Tibial artery (tissue), 4 donors: ENCODE results near the gene RAD17.
"Not testable (repeated sequence)": the region's sequence is repeated elsewhere in the genome, so short reads cannot be mapped to it uniquely, and the experiment has no call there.

Experiments used
- DNase-seq, 2 donors: peaks; one replicate each; pipeline ENCODE4 v3.0.0-alpha.2; 2019
- H3K27ac ChIP-seq, 2 donors: fragments of 200-600 bp; sonication (generic) in 1 of 2; 1 replicate in 1 of 2; 2 replicates in 1 of 2; pipeline ENCODE4 v1.5.1; 2018 to 2019; ENCODE audit warnings: mild to moderate bottlenecking in 1 of 2
- H3K27me3 ChIP-seq, 2 donors: fragments of 200-600 bp; sonication (generic) in 1 of 2; one replicate each; pipeline versions ENCODE4 v1.5.1 to v1.6.0; 2016 to 2019
- H3K36me3 ChIP-seq, 3 donors: fragments of 200-600 bp; sonication (generic) in 2 of 3; one replicate each; pipeline ENCODE4 v1.5.1; 2016 to 2019; ENCODE audit warnings: mild to moderate bottlenecking in 2 of 3
- H3K4me1 ChIP-seq, 4 donors: fragments of 200-600 bp; sonication (generic) in 2 of 4; 1 replicate in 3 of 4; 2 replicates in 1 of 4; pipeline ENCODE4 v1.5.1; 2016 to 2019
- H3K4me3 ChIP-seq, 2 donors: fragments of 200-600 bp; sonication (generic) in 1 of 2; 1 replicate in 1 of 2; 2 replicates in 1 of 2; pipeline ENCODE4 v1.5.1; 2018 to 2019; ENCODE audit warnings: mild to moderate bottlenecking in 2 of 2
- H3K9me3 ChIP-seq, 3 donors: fragments of 200-600 bp; sonication (generic) in 1 of 3; one replicate each; pipeline ENCODE4 v1.5.1; 2016 to 2019
- CTCF ChIP-seq, 2 experiments: fragments of 200-600 bp in 1 of 2; fragments of 450-650 bp in 1 of 2; IDR thresholded peaks; one replicate each; pipeline ENCODE4 v1.5.1; 2017 to 2019; ENCODE audit warnings: antibody characterized with exemption in 2 of 2, mild to moderate bottlenecking in 1 of 2, moderate library complexity in 1 of 2
- intact Hi-C: fragments of 100-400 bp; cut with DNase I; formaldehyde crosslinking; loops from one replicate; pipeline ENCODE4 v1.15.0; 2023; ENCODE audit warnings: low total_unique reads

Gene RAD17

GRCh38 chr5:69368458-69369339, 919 bp upstream of the RAD17 start:
- Histone ChIP-seq H3K27me3 (no peaks in the 10 kb centered on the region), H3K4me1 (peaks cover 0 to 35% (median 15%) of the 10 kb centered on the region in 4 donors), H3K4me3 (peak overlapping the region; percentile 78 to 91), H3K36me3 (peaks cover 18 to 35% (median 20%) of the 10 kb centered on the region in 3 donors), H3K9me3 (no peaks in the 10 kb centered on the region), H3K27ac (peak overlapping the region; percentile 95 to 97)
- intact Hi-C loops: loop anchor here (5.0 to 10.0 kb wide), 2 partner anchors 134 to 276 kb away; partner anchors contain the start of genes CDK7 and SLC30A5
- no peak for TF ChIP-seq CTCF (IDR thresholded peaks at IDR 0.05)
- no peak for DNase-seq

GRCh38 chr5:69370335-69370734, 717 bp downstream of the RAD17 start:
- DNase-seq, H3K9me3 ChIP-seq, intact Hi-C loops, H3K27me3 ChIP-seq: not testable (repeated sequence)
- Histone ChIP-seq H3K27ac (peak overlapping the region; percentile 95 to 97), H3K4me1 (peaks cover 0 to 35% (median 15%) of the 10 kb centered on the region in 4 donors), H3K4me3 (peak overlapping the region; percentile 78 to 91), H3K36me3 (peaks cover 11 to 29% (median 18%) of the 10 kb centered on the region in 3 donors)

- H3K9me3 ChIP-seq: no peaks in the 10 kb centered on the region
- intact Hi-C loops: no loop called here
- no peak for DNase-seq
- peaks cover 0 to 34% (median 15%) of the 10 kb centered on the region in 4 donors for H3K4me1 ChIP-seq
- peaks cover 4 to 23% (median 21%) of the 10 kb centered on the region in 3 donors for H3K36me3 ChIP-seq
- H3K27me3 ChIP-seq: no peaks in the 10 kb centered on the region
- no peak overlapping the region for H3K27ac ChIP-seq
- H3K4me3 ChIP-seq: no peak overlapping the region
- no peak for TF ChIP-seq CTCF (IDR thresholded peaks at IDR 0.05)
Measured at GRCh38 chr5:69372394-69372793, 2.8 kb downstream of the RAD17 start.

GRCh38 chr5:69374911-69375446, 5.4 kb downstream of the RAD17 start:
- Histone ChIP-seq H3K4me3 (no peak overlapping the region), H3K27ac (no peak overlapping the region), H3K36me3 (peaks cover 4 to 46% (median 24%) of the 10 kb centered on the region in 3 donors), H3K9me3 (no peaks in the 10 kb centered on the region), H3K4me1 (peaks cover 0 to 21% (median 12%) of the 10 kb centered on the region in 4 donors), H3K27me3 (no peaks in the 10 kb centered on the region)
- intact Hi-C loops: no loop called here
- DNase-seq: no peak
- no peak for TF ChIP-seq CTCF (IDR thresholded peaks at IDR 0.05)

- H3K27ac ChIP-seq: no peak overlapping the region
- intact Hi-C loops: no loop called here
- H3K36me3 ChIP-seq: peaks cover 17 to 80% (median 49%) of the 10 kb centered on the region in 3 donors
- no peak for DNase-seq
- no peak for TF ChIP-seq CTCF (IDR thresholded peaks at IDR 0.05)
- no peaks in the 10 kb centered on the region for H3K4me1 ChIP-seq
- H3K9me3 ChIP-seq: no peaks in the 10 kb centered on the region
- H3K27me3 ChIP-seq: no peaks in the 10 kb centered on the region
- H3K4me3 ChIP-seq: no peak overlapping the region
Measured at GRCh38 chr5:69378376-69378775, 8.8 kb downstream of the RAD17 start.
